Body of pancreas (tissue), 4 donors: ENCODE results near the gene CCDC93. TPM values are rescaled to one million over a fixed set of nuclear protein-coding genes. Genes with fewer than 3 reads are reported as not detected.
"Not testable (repeated sequence)": the region's sequence is repeated elsewhere in the genome, so short reads cannot be mapped to it uniquely, and the experiment has no call there.

Experiments used
- ATAC-seq: fragments of 150-250 bp; one replicate; pipeline ENCODE4 v1.9.1; 2016
- DNase-seq, 4 donors: peaks; one replicate each; pipeline ENCODE4 v3.0.0-alpha.2; 2019
- H3K27ac ChIP-seq, 4 donors: fragments of 200-600 bp; sonication (generic); 1 replicate in 3 of 4; 2 replicates in 1 of 4; pipeline versions ENCODE4 v1.5.1 to v1.6.1; 2016 to 2019; ENCODE audit warnings: mild to moderate bottlenecking in 1 of 4, mixed read lengths in 1 of 4, moderate library complexity in 1 of 4
- H3K27me3 ChIP-seq, 2 donors: fragments of 200-600 bp; sonication (generic); one replicate each; pipeline ENCODE4 v1.6.0; 2016; ENCODE audit warnings: mild to moderate bottlenecking in 1 of 2
- H3K36me3 ChIP-seq, 2 donors: fragments of 200-600 bp; sonication (generic); replicated peaks in 1 of 2; 2 replicates each; pipeline ENCODE4 v1.5.1; 2016; ENCODE audit warnings: low read depth in 2 of 2; ENCODE audit not compliant: insufficient read depth in 1 of 2
- H3K4me1 ChIP-seq: fragments of 200-600 bp; sonication (generic); one replicate; pipeline ENCODE4 v1.6.0; 2016
- H3K4me3 ChIP-seq, 2 donors: fragments of 200-600 bp; sonication (generic); 1 replicate in 1 of 2; 2 replicates in 1 of 2; pipeline ENCODE4 v1.5.1; 2016 to 2019
- H3K9me3 ChIP-seq, 3 donors: fragments of 200-600 bp; sonication (generic); 1 replicate in 2 of 3; 2 replicates in 1 of 3; pipeline ENCODE4 v1.5.1; 2016
- CTCF ChIP-seq, 7 experiments: fragments of 450-650 bp in 4 of 7; fragments of 200-600 bp in 3 of 7; sonication (generic) in 3 of 7; IDR thresholded peaks; one replicate each; pipeline ENCODE4 v1.5.1; 2016 to 2019; ENCODE audit warnings: antibody characterized with exemption in 7 of 7
- POLR2A ChIP-seq, 3 donors: fragments of 450-650 bp; IDR thresholded peaks; one replicate each; pipeline ENCODE4 v1.6.1; 2016; ENCODE audit warnings: antibody characterized with exemption in 3 of 3, mild to moderate bottlenecking in 2 of 3
- WGBS, 2 donors: methylation state at CpG; one replicate each; pipeline ENCODE4 v1.1.5; 2017; 5-methylcytosine and 5-hydroxymethylcytosine counted together
- intact Hi-C: fragments of 100-400 bp; cut with DNase I; formaldehyde crosslinking; loops from one replicate; pipeline ENCODE4 v1.15.1; 2023
- total RNA-seq, 2 donors: library from RNA; depleted of rRNA; stranded (reverse); fragments of >200 nt; gene quantifications; one replicate each; pipeline ENCODE4 v1.1.0, GENCODE V29; 2016

The CCDC93 gene
- total RNA-seq, 2 donors from 2014 or later = 27.0 to 36.6 TPM

GRCh38 chr2:117930775-117931174, 83.1 kb downstream of the CCDC93 start:
- H3K36me3 ChIP-seq = peaks cover 6 to 38% of the 10 kb centered on the region in 2 donors
- ATAC-seq (no peak), DNase-seq (no peak)
- H3K27ac ChIP-seq = no peak overlapping the region
- no peaks in the 10 kb centered on the region for H3K9me3 ChIP-seq
- 89 to 95% methylated on average over 4 of the region's 4 CpGs for WGBS, 2 donors
- H3K4me3 ChIP-seq = no peak overlapping the region
- no peaks in the 10 kb centered on the region for H3K27me3 ChIP-seq
- intact Hi-C loops = no loop called here
- no peaks in the 10 kb centered on the region for H3K4me1 ChIP-seq
- TF ChIP-seq CTCF (IDR thresholded peaks at IDR 0.05) (no peak), POLR2A (IDR thresholded peaks at IDR 0.05) (no peak)

- H3K27ac ChIP-seq, DNase-seq, ATAC-seq, H3K9me3 ChIP-seq, intact Hi-C loops, H3K4me1 ChIP-seq, H3K4me3 ChIP-seq, H3K27me3 ChIP-seq: not testable (repeated sequence)
- WGBS, 2 donors = 92% methylated on average over 8 to 9 of the region's 9 CpGs
- peaks cover 14 to 27% of the 10 kb centered on the region in 2 donors for H3K36me3 ChIP-seq
These were observed 90.4 kb downstream of the CCDC93 start for GRCh38 chr2:117923471-117923870.

- H3K27me3 ChIP-seq = no peaks in the 10 kb centered on the region
- H3K9me3 ChIP-seq = no peaks in the 10 kb centered on the region
- intact Hi-C loops = no loop called here
- DNase-seq (no peak), ATAC-seq (no peak)
- no peak overlapping the region for H3K4me3 ChIP-seq
- H3K36me3 ChIP-seq = peaks cover 14 to 32% of the 10 kb centered on the region in 2 donors
- H3K4me1 ChIP-seq = no peaks in the 10 kb centered on the region
- no peak overlapping the region for H3K27ac ChIP-seq
- 76 to 94% methylated on average over 3 of the region's 3 CpGs for WGBS, 2 donors
- no peak for TF ChIP-seq POLR2A (IDR thresholded peaks at IDR 0.05)
- no peak for TF ChIP-seq CTCF (IDR thresholded peaks at IDR 0.05)
These were observed 92.3 kb downstream of the CCDC93 start for GRCh38 chr2:117921520-117921919.

- intact Hi-C loops = no loop called here
- ATAC-seq (peak; percentile 18), DNase-seq (peak in 2 of 4 donors; percentile 20 to 29)
- peaks cover 14 to 34% of the 10 kb centered on the region in 2 donors for H3K36me3 ChIP-seq
- TF ChIP-seq CTCF (IDR thresholded peaks at IDR 0.05) = no peak
- TF ChIP-seq POLR2A (IDR thresholded peaks at IDR 0.05) = no peak
- H3K4me1 ChIP-seq = no peaks in the 10 kb centered on the region
- H3K9me3 ChIP-seq = no peaks in the 10 kb centered on the region
- H3K27me3 ChIP-seq = no peaks in the 10 kb centered on the region
- WGBS, 2 donors = 90 to 93% methylated on average over 7 of the region's 7 CpGs
- no peak overlapping the region for H3K27ac ChIP-seq
- H3K4me3 ChIP-seq = no peak overlapping the region
These were observed 95.3 kb downstream of the CCDC93 start for GRCh38 chr2:117918608-117919007.

- 83 to 85% methylated on average over 12 to 19 of the region's 19 CpGs for WGBS, 2 donors
- intact Hi-C loops = no loop called here
- no peak overlapping the region for H3K27ac ChIP-seq
- H3K27me3 ChIP-seq = no peaks in the 10 kb centered on the region
- H3K4me1 ChIP-seq = no peaks in the 10 kb centered on the region
- H3K9me3 ChIP-seq = peaks cover 0 to 7% (median 0%) of the 10 kb centered on the region in 3 donors
- peak in 1 of 7 experiments; percentile 9 for TF ChIP-seq CTCF (IDR thresholded peaks at IDR 0.05)
- TF ChIP-seq POLR2A (IDR thresholded peaks at IDR 0.05) = no peak
- ATAC-seq = no peak
- H3K4me3 ChIP-seq = no peak overlapping the region
- DNase-seq = no peak
- peaks cover 14 to 28% of the 10 kb centered on the region in 2 donors for H3K36me3 ChIP-seq
These were observed 96.5 kb downstream of the CCDC93 start for GRCh38 chr2:117917223-117917917.
